Measurements from ENCODE around the gene GALNT14.

DNA sequence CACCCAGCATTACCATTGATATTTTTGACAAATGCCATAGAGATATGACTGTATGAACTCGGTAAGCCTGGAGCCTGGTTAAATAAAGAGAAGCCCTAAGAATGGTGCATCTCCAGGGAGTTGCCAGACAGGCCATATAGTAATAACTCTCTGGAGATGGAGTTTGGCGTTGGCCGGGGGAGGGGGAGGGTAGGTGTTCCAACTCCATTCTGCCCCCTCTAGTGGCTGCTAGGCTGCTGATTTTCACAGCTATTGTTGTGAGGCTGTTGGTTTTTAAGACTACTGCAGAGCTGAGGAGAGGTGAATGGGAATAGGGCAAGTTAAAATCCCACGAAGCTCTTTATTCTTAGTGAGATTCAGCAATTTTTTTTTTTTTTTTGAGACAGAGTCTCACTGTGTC, 99.9 kb downstream of the GALNT14 start:
- TF ChIP-seq, protein P1, sequence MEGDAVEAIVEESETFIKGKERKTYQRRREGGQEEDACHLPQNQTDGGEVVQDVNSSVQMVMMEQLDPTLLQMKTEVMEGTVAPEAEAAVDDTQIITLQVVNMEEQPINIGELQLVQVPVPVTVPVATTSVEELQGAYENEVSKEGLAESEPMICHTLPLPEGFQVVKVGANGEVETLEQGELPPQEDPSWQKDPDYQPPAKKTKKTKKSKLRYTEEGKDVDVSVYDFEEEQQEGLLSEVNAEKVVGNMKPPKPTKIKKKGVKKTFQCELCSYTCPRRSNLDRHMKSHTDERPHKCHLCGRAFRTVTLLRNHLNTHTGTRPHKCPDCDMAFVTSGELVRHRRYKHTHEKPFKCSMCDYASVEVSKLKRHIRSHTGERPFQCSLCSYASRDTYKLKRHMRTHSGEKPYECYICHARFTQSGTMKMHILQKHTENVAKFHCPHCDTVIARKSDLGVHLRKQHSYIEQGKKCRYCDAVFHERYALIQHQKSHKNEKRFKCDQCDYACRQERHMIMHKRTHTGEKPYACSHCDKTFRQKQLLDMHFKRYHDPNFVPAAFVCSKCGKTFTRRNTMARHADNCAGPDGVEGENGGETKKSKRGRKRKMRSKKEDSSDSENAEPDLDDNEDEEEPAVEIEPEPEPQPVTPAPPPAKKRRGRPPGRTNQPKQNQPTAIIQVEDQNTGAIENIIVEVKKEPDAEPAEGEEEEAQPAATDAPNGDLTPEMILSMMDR (IDR thresholded peaks at IDR 0.05), result no peak
- TF ChIP-seq POLR2AphosphoS5 (IDR thresholded peaks at IDR 0.05) (no peak), POLR2A (IDR thresholded peaks at IDR 0.05) (no peak)

Data from transverse colon (tissue), 4 donors.